ES-I3 (cell line): ENCODE data around the gene ZBTB16.

Source experiments
- H3K36me3 ChIP-seq: 2 replicates; pipeline ENCODE4 v1.6.1; 2013; ENCODE audit warnings: mild to moderate bottlenecking, low read length, control low read depth, moderate library complexity; ENCODE audit not compliant: insufficient read depth
- H3K4me1 ChIP-seq: 2 replicates; pipeline ENCODE4 v1.6.1; 2013; ENCODE audit warnings: mild to moderate bottlenecking, control low read depth, low read length; ENCODE audit not compliant: insufficient read depth
- H3K9ac ChIP-seq: 2 replicates; pipeline ENCODE4 v1.6.1; 2013; ENCODE audit warnings: low read depth, mild to moderate bottlenecking, low read length, moderate library complexity
- H3K9me3 ChIP-seq: 2 replicates; pipeline ENCODE4 v1.6.1; 2013; ENCODE audit warnings: mild to moderate bottlenecking, low read length, moderate library complexity; ENCODE audit not compliant: control insufficient read depth, insufficient read depth

Gene ZBTB16

GRCh38 chr11:114090225-114090910 lies 30.9 kb downstream of the ZBTB16 start:
- Histone ChIP-seq H3K36me3 (no peaks in the 10 kb centered on the region), H3K9me3 (no peaks in the 10 kb centered on the region), H3K9ac (no peak overlapping the region), H3K4me1 (peaks cover 7% of the 10 kb centered on the region; the same call in 1 of the 2 replicates)

- no peak overlapping the region for H3K9ac ChIP-seq
- H3K36me3 ChIP-seq = no peaks in the 10 kb centered on the region
- H3K9me3 ChIP-seq = no peaks in the 10 kb centered on the region
- peaks cover 7% of the 10 kb centered on the region; the same call in 1 of the 2 replicates for H3K4me1 ChIP-seq
Measured at GRCh38 chr11:114090976-114091375, 31.5 kb downstream of the ZBTB16 start.

DNA sequence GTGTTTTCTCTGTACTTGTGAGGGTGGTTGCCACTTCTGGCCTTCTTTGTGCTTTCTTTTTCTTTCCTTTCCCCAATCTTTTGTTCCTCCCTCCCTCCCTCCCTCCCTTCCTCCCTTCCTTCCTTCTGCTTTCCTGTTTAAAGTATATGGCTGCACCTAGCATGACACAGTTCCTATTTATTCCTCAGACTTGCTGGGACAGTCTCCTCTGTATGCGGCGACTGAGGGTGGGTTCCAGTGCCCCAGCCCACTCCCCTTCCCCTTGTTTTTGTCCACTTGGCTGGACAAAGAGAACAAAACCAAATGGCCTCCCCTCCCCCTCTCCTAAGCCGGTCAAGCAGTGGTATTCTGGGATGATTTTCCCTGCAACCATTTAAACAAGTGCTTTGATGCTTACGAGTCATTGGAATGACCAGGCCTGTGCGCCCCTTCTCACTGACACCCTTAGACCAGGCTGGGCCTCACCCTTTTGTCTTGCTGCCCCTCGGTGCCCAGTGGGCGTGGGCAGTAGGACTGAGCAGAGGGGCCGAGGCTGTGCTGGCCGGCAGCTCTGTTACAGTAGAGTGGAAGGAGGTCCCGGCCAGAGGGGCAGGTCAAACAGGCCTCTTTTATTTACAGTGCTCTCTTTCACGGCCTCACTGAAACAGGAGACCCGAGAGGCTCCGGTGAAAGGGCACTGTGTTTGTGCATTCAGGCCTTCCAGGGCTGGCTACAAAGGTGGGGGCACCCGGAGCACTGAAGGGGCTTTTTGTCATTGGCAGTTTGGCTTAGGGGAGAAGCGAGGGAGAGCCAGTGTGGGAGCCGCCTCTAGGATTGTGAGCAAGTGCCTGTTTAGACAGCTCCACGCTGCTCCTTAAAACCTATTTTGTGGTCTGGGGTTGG lies 32.2 kb downstream of the ZBTB16 start:
- Histone ChIP-seq H3K9me3 (no peaks in the 10 kb centered on the region), H3K4me1 (peaks cover 7% of the 10 kb centered on the region; the same call in 1 of the 2 replicates)

DNA sequence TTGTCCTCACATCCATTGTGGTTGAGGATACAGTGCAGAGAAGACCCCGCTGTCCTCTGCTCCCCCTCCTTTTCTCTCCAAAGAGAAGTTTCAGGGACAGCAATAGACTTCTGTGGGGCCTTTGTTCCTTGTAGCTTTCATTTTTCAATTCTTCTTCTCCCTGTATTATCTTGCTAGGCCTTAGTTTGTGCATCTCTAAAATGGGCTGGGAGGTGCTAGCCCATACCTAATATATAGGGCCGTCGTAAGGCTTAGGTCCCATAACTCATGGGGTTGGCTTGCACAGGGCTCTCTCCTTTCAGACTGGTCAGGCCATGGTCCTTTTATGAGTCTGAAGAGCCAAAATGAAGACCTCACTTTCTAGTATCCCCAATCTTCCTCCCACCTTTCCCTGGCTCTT lies 33.0 kb downstream of the ZBTB16 start:
- Histone ChIP-seq H3K4me1 (peaks cover 7% of the 10 kb centered on the region; the same call in 1 of the 2 replicates), H3K9ac (no peak overlapping the region), H3K9me3 (no peaks in the 10 kb centered on the region), H3K36me3 (no peaks in the 10 kb centered on the region)

More for the DNA sequence above, 32.2 kb downstream of the ZBTB16 start:
- Histone ChIP-seq H3K36me3 (no peaks in the 10 kb centered on the region), H3K9ac (no peak overlapping the region)

DNA sequence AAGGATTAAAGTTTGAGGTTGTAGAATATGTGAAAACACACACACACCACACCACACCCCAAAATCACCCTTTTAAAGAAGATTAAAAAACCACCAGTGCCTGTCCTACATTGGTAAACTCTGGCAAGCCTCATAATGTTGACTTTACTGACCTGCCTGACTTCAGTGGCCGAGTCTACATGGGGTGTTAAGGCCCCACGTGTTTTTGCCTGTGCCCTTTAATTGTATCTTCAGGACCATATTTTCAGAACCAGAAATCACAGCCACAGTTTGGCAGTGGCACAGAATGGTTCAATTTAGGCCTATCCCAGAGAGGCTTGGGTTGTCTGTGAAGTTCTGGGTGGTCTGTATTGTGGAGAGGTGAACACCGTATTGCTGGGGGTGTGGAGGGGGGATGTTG lies 33.4 kb downstream of the ZBTB16 start:
- no peaks in the 10 kb centered on the region for H3K36me3 ChIP-seq
- H3K9me3 ChIP-seq = no peaks in the 10 kb centered on the region
- peaks cover 7% of the 10 kb centered on the region; the same call in 1 of the 2 replicates for H3K4me1 ChIP-seq
- no peak overlapping the region for H3K9ac ChIP-seq

DNA sequence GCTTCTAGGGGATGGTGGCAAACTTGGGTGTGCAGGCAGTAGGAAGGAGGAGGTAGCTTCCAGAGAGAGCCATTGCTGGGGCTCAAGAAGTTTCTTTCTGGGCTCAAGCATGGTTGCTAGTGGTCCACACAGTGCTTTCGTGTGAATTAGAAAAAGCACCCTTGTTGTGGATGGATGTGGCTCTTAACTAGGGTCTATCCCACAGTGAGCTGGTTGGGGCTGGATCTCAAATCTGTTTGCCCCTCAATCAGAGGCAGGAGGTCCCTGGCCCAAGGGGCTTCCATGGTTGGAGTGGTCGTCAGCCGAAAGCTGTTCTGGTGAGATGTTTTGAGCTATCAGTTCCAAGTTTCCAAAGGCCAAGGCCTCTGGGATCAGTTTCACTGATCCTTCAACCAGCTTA lies 35.0 kb downstream of the ZBTB16 start:
- Histone ChIP-seq H3K4me1 (peaks cover 7% of the 10 kb centered on the region; the same call in 1 of the 2 replicates), H3K36me3 (no peaks in the 10 kb centered on the region), H3K9ac (no peak overlapping the region), H3K9me3 (no peaks in the 10 kb centered on the region)

DNA sequence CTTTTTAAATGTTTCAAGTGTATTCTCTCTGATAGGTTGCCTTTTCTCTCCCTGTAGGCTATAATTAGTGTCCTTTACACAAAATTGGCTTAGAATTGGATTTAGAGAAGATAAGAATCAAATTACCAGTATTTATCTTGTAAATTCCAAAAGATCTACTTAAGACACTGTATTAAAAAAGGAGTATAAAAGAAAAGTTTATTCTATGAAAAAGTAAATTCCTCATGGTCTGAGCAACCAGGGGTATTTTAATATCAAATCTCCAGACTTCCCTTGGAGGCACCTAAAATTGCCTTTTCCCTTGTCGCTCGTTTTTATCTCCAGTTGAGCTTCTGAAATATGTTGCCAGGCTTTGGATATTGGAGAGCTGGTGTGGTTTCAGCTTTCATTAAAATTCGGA lies 36.4 kb downstream of the ZBTB16 start:
- H3K9ac ChIP-seq = no peak overlapping the region
- peaks cover 7% of the 10 kb centered on the region; the same call in 1 of the 2 replicates for H3K4me1 ChIP-seq
- no peaks in the 10 kb centered on the region for H3K9me3 ChIP-seq
- no peaks in the 10 kb centered on the region for H3K36me3 ChIP-seq

DNA sequence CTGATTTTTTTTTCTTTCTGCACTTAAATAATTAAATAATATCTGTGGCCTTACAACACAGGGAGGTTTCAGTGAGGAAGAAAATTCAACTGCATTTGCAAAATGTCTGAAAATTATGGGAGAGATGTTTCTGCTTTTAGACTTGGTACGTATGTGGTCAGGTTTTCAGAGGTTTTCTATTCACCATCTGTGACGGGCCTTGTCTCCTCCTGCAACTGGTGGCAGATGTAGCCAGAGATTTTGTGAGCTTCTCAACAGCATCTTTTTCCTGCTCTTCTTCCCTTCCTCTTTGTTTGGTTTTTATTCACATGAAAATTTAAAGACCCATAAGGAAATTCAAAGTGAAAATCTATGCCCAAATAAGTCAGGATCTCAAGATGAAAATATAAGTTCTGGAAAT lies 38.3 kb downstream of the ZBTB16 start:
- no peaks in the 10 kb centered on the region for H3K9me3 ChIP-seq
- H3K36me3 ChIP-seq = no peaks in the 10 kb centered on the region
- no peaks in the 10 kb centered on the region for H3K4me1 ChIP-seq
- H3K9ac ChIP-seq = no peak overlapping the region

GRCh38 chr11:114098927-114099326 lies 39.4 kb downstream of the ZBTB16 start:
- H3K9me3 ChIP-seq = no peaks in the 10 kb centered on the region
- no peaks in the 10 kb centered on the region for H3K4me1 ChIP-seq
- H3K9ac ChIP-seq = no peak overlapping the region
- H3K36me3 ChIP-seq = no peaks in the 10 kb centered on the region

GRCh38 chr11:114099392-114100178 lies 40.1 kb downstream of the ZBTB16 start:
- H3K9me3 ChIP-seq = no peaks in the 10 kb centered on the region
- H3K9ac ChIP-seq = no peak overlapping the region
- H3K4me1 ChIP-seq = no peaks in the 10 kb centered on the region
- no peaks in the 10 kb centered on the region for H3K36me3 ChIP-seq

GRCh38 chr11:114102993-114103896 lies 43.7 kb downstream of the ZBTB16 start:
- H3K36me3 ChIP-seq = no peaks in the 10 kb centered on the region
- no peaks in the 10 kb centered on the region for H3K9me3 ChIP-seq
- H3K4me1 ChIP-seq = no peaks in the 10 kb centered on the region
- H3K9ac ChIP-seq = no peak overlapping the region

GRCh38 chr11:114105611-114106010 lies 46.1 kb downstream of the ZBTB16 start:
- Histone ChIP-seq H3K9ac (no peak overlapping the region), H3K9me3 (no peaks in the 10 kb centered on the region), H3K36me3 (no peaks in the 10 kb centered on the region), H3K4me1 (no peaks in the 10 kb centered on the region)

- no peaks in the 10 kb centered on the region for H3K9me3 ChIP-seq
- H3K36me3 ChIP-seq = no peaks in the 10 kb centered on the region
- no peak overlapping the region for H3K9ac ChIP-seq
- no peaks in the 10 kb centered on the region for H3K4me1 ChIP-seq
Measured at GRCh38 chr11:114106047-114106446, 46.5 kb downstream of the ZBTB16 start.
